Measurements from ENCODE around the gene EIF4E2.

Gene EIF4E2, protein sequence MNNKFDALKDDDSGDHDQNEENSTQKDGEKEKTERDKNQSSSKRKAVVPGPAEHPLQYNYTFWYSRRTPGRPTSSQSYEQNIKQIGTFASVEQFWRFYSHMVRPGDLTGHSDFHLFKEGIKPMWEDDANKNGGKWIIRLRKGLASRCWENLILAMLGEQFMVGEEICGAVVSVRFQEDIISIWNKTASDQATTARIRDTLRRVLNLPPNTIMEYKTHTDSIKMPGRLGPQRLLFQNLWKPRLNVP

DNA sequence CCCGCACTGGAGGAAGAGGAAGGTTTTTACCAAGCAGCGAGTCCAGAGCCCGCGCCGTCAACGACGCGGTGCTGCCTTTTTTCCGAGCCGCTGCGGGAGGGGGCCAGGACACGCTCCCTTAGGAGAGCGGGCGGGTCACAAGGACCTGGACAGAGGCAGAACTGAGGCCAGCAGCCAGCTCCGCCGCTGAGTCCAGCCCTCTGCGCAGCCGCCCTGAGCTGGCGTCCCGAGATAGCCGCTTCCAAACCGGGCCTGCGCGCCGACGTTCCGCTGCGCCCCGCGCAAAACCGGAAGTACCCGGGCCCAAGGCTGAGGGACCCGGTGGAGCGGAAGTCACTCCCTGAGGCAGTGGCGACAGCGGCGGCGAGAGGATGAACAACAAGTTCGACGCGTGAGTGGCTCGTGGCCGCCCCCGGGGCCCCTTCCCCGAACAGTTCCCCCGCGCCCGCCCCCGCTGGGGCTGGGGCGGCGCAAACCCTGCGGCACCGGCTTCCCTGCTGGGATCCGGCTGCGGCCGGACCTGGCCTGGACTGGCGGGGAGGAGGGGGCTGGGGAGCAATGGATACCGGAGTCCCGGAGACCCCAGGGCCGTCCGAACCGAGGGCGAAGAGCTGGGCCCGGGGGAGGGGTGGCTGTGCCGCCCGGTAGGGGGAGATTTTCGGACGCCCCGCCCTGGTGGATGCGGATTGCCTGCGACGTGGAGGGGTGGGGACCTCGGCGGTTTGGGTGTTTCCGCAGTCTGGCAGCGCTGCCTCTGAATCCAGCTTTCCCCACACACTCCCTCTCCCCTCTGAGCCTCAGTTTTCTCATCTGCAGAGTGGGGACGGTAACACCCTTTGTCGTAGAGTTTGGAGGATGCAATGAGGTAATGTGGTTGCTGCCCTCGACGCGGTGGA lies at the start of gene EIF4E2, which contains the start of gene TIGD1:
TSS of gene EIF4E2 (plus strand) at position 336 of the 896 bp plus-strand sequence. CDS start at position 372, 36 bp downstream.
TSS of gene TIGD1 (minus strand) at position 204 of the 896 bp plus-strand sequence. CDS start 675 bp downstream, outside the sequence.
- DNase-seq, result peak; percentile 66

DNA sequence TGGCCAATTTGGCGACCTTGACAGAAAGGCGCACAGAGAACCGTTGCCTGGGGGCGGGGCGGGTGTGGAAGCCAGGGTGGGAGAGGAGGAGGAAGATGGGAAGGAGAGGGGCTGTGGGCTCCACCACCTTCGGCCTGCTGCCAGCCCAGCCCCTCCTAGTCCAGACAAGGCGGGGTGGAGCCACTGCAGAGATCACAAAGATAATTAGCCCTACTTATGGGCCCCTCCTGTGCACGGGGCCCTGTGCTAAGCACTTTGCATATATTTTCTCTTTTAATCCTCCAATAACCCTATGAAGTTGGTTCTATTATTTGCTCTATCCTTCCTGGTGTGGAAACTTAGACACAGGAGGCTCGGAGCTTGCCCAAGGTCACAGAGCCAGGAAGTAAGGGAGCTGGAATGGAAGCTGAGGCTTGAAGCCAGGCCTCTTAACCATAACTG lies 49.1 kb upstream of the EIF4E2 start:
- DNase-seq, result no peak

DNA sequence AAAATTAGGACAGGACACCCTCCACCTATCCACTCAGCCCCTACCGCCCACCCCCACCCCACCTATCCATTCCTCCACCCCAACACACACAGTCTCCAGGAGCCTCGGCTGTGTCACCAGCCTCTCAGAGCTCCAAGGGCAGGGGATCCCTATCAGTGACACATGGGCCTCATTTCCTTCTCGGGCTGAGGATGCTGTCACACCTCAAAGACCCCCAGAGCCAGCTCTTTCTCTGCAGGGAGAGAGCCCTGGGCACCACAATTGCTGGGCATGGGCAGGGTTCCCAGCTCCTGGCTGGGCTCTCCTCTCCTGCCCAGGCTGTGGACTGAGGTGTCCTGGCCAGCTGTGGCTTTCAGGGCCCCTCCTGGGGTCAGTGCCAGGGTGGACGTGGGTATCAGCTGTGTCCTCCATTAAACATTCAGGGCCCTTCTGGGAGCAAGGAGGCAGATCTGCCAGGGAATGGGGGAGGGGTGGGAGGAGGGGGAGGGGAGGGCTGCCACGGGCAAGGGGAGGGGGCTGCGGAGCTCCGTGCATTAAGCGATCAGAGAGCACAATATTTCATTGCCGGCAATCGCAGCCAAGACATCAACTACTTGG lies 48.6 kb upstream of the EIF4E2 start:
- DNase-seq, result no peak

- DNase-seq, result no peak
Measured at GRCh38 chr2:232502511-232502910, 48.0 kb upstream of the EIF4E2 start.

GRCh38 chr2:232502911-232503808 lies 47.3 kb upstream of the EIF4E2 start:
- no peak for DNase-seq

DNA sequence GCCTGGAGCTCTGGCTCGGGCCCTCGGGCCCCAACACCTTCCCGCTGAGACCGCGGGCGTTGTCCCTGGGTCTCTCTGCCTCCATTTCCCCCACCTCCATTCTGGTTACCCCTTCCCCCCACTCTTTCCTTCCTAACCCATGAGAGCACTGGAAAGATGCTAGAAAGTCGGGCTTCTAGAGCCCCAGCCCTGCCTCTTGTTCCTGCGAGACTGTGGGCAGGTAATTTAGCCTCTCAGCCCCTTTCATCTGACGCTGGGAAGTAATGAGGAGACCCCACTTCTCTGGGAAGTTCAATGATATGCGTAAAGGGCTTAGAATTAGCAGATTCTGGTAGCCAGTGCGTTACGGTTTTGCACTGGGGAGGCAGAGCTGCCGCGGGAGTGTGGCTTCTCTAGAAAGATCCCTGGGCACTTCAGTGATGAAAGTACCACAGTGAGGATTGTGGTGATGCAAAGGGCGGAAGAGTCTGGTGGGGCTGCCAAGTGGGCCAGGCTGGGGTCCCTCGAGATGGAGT lies 46.6 kb upstream of the EIF4E2 start:
- DNase-seq, result no peak

DNA sequence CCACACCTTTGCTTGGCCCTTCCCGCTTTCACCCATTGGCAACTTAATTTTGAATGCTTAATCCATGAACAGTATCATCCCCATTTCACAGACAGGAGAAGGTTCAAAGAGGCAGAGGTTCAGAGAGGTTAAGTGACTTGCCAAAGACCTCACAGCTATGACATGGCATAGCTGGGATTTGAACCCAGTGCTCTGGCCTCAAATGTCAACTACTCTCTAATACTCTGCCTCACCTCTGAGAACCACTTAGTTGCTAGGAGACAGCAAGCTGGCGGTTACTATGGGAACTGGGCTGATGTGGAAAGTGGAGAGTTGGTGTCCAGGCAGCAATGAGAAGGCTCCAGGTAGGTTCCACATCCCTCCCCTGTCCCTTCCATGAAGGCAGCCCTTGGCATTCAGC lies 46.1 kb upstream of the EIF4E2 start:
- DNase-seq, result no peak

DNA sequence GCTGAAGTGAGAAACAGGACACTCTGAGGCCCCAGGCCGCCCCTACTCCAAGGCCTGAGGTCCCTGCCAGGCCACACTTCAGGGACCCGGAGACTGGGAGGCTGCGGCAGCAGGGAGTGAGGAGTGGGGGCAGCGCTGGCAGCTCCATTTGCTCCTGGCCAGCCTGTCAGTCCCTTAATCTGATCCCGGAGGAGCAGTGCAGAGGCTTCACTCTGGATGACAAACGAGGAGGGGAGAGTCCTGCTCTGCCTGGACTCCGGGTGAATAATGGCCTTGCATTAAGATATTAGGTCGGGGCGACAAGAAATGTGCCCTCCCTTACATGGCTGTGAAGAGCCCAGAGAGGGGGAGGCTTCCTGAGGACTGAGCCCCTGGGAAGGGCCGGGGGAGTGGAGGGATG lies 44.6 kb upstream of the EIF4E2 start:
- DNase-seq, result no peak

GRCh38 chr2:232506709-232507108 lies 43.8 kb upstream of the EIF4E2 start:
- DNase-seq, result no peak

DNA sequence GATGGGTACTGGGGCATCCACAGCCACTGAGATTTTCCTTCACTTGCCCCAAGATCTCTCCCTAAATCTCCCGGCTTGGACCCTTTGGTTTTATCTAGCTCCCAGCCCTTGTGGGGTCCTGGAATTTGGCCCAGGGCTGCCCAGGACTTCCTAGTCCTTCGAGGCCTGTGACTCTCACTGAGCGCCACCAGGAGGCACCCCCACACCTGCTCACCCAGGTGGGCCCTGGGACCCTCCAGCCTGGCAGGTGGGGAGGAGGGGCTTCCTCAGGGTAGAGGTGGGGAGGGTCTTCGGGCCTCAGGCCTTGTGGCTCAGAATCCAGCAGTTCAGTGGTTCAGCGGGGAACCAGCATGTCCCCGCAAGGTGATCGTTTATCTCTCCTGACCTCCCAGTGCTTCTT lies 42.2 kb upstream of the EIF4E2 start:
- no peak for DNase-seq

DNA sequence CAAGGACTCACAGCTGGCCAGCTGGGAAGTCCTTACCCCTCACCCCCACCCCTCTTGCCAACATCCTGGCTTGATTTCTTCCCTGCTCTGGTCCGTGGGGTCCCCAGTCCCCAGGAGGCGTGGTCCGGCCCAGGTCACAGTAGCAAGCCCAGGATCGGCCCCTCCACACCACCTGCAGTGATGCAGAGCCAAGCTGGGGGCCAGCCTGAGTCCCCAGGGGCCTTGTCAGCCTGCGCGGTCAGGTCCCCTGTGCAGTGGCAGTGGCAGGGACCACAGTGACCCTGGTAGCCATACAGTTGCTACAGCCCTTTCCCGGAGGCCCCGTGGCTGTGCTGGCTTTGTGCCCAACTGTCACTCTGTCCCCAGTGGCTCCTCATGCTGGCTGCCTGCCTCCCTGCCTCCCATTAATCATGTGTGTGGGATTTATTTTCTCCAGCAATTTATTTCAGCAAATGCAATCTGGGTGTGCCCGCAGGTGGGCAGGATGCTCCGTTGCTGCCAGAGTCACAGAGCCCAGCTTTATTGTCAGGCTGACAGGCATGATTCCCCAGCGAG lies 39.1 kb upstream of the EIF4E2 start:
- DNase-seq, result no peak

DNA sequence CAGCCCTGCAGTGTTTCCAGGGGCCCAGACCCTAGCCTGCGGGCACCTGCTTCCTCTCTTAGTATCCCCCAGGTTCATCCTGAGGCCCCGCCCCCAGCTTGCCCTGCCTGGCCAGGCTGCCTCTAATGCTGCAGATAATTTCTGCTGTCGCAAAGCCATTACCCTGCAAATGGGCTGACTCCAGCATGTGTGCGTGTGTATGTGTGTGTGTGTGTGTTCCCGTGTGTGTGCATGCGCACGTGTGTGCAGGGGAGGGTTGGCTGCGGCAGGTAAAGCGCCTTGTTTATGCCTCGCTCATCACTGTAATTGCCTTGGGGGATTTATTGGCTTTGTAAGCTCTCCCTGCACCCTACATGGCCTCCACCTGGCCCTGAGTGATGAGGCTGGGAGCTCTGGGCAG lies 37.9 kb upstream of the EIF4E2 start:
- no peak for DNase-seq

DNA sequence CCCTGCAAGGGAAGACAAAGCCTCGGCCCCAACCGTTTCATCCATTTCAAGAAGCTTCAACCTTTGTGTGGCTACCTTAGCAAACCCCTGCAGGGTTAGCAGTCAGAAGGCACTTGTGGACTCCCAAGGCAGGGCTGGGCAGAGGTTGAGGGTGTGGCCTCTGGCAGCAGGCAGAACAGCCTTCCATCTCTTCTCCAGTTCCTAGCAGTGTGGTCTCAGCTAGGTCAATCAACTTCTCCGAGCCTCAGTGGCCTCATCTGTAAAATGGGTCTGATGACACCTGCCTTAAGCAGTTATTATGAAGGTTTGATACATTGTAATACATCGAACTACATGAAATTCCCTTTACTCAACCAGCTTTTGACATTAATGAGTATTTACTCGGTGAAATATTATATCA lies 37.1 kb upstream of the EIF4E2 start:
- DNase-seq, result no peak

- DNase-seq, result no peak
Measured at GRCh38 chr2:232515639-232516038, 34.9 kb upstream of the EIF4E2 start.

GRCh38 chr2:232516551-232516950 lies 33.9 kb upstream of the EIF4E2 start:
- no peak for DNase-seq

DNA sequence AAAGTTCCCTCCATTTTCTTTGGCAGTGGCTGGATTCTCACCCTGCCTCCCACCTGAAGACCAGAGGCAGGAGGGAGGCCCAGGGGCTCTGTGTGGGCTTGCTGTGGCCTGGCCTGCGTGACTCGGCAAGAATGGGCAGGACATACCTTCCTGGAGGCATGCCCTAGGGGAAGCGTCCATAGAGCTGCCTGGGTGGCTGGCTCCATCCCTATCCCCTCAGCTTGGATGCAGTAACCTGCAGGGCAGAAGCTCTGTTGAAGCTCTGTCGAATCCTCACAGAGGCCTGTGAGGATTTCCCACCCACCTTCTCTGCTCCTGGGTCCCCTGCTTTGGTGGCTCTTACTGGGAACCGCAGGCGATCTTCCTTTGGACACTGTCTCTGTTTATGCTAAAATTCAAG lies 31.6 kb upstream of the EIF4E2 start:
- no peak for DNase-seq

- no peak for DNase-seq
Measured at GRCh38 chr2:232519581-232520438, 30.7 kb upstream of the EIF4E2 start, which contains the start of gene PRSS56. PRSS56 (plus strand) TSS chr2:232520388; CDS start chr2:232520599, 211 bp downstream.

DNA sequence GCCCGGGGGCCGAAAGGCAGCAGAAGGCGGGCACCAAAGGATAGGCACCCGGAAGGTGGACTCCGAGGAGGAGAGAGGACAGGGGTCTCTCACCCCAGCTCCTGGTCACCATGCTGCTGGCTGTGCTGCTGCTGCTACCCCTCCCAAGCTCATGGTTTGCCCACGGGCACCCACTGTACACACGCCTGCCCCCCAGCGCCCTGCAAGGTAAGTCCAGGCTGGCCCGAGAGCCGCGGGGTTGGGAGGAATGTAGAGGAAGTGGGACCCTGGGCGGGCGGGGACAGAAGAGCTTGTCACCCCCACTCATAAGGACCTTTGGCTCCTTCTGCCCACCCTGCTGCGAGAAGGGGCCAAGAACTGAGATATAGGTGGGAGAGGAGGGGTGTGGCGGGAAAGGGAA lies 30.0 kb upstream of the EIF4E2 start:
- DNase-seq, result no peak

DNA sequence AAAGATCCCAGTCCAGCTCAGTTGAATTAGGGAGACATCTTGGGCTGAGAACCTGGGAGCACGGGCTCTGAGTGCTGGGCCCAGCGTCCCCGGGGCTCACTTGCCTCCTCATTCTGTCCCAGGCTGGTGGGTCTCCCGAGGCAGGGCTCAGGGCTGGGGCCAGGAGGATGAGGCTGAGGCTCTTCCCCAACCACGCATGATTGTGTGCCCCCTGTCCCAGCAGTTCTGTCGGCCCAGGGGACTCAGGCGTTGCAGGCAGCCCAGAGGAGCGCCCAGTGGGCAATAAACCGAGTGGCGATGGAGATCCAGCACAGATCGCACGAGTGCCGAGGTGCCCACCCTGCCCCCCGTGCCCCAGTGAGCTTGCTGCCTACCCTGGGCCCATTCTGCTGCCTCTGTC lies 29.4 kb upstream of the EIF4E2 start:
- no peak for DNase-seq

DNA sequence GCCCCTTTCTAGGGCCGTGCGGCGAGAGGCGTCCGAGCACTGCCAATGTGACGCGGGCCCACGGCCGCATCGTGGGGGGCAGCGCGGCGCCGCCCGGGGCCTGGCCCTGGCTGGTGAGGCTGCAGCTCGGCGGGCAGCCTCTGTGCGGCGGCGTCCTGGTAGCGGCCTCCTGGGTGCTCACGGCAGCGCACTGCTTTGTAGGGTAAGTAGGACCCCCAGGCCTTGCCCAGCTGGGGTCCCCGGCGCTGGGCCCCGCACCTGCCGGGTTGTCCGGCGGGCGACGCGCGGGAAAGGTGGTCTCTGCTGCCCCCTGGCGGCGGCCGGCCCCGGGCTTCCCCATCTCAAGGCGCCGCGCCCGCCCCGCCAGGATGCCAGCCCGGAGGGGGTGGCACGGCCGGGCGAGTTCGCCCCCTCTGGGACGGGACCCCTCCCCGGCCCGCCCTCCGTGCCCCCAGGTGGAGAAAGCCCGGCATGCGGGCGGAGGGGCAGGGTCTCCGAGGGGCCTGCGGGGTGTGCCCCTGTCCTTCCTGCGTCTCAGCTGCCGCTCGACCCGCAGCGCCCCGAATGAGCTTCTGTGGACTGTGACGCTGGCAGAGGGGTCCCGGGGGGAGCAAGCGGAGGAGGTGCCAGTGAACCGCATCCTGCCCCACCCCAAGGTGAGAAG lies 28.4 kb upstream of the EIF4E2 start:
- DNase-seq, result no peak
